ENCODE measurements around the gene SLC22A16.
A peak's percentile ranks its signal among the peaks of the same experiment; 100 is the strongest.

SLC22A16 gene, protein sequence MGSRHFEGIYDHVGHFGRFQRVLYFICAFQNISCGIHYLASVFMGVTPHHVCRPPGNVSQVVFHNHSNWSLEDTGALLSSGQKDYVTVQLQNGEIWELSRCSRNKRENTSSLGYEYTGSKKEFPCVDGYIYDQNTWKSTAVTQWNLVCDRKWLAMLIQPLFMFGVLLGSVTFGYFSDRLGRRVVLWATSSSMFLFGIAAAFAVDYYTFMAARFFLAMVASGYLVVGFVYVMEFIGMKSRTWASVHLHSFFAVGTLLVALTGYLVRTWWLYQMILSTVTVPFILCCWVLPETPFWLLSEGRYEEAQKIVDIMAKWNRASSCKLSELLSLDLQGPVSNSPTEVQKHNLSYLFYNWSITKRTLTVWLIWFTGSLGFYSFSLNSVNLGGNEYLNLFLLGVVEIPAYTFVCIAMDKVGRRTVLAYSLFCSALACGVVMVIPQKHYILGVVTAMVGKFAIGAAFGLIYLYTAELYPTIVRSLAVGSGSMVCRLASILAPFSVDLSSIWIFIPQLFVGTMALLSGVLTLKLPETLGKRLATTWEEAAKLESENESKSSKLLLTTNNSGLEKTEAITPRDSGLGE

GRCh38 chr6:110476046-110476849, at the start of gene SLC22A16:
SLC22A16 (minus strand) TSS chr6:110476613; CDS start chr6:110476574, 39 bp downstream.
- DNase-seq (ENCODE audit: low spot score) (no peak), ATAC-seq (ENCODE audit: low read depth) (peak; percentile 66; the same call in 1 of the 3 replicates)
- Histone ChIP-seq H3K27me3 (ENCODE audit: insufficient read depth, poor library complexity, severe bottlenecking) (peaks cover 23% of the 10 kb centered on the region), H3K9me3 (ENCODE audit: severe bottlenecking) (no peaks in the 10 kb centered on the region), H3K4me1 (ENCODE audit: insufficient read depth, poor library complexity, severe bottlenecking) (no peaks in the 10 kb centered on the region), H3K36me3 (ENCODE audit: low read depth) (no peaks in the 10 kb centered on the region), H3K4me3 (ENCODE audit: severe bottlenecking) (peak within 1 kb of the TSS; percentile 7), H3K27ac (ENCODE audit: poor library complexity, severe bottlenecking) (no peak within 1 kb of the TSS)
- no peak for TF ChIP-seq CTCF (IDR thresholded peaks at IDR 0.05; ENCODE audit: poor library complexity, severe bottlenecking)

- Histone ChIP-seq H3K4me3 (ENCODE audit: severe bottlenecking) (no peak overlapping the region), H3K9me3 (ENCODE audit: severe bottlenecking) (no peaks in the 10 kb centered on the region), H3K27ac (ENCODE audit: poor library complexity, severe bottlenecking) (no peak overlapping the region), H3K27me3 (ENCODE audit: insufficient read depth, poor library complexity, severe bottlenecking) (no peaks in the 10 kb centered on the region), H3K4me1 (ENCODE audit: insufficient read depth, poor library complexity, severe bottlenecking) (peaks cover 23% of the 10 kb centered on the region), H3K36me3 (ENCODE audit: low read depth) (no peaks in the 10 kb centered on the region)
- DNase-seq (ENCODE audit: low spot score) = no peak
- no peak for TF ChIP-seq CTCF (IDR thresholded peaks at IDR 0.05; ENCODE audit: poor library complexity, severe bottlenecking)
- no peak for ATAC-seq (ENCODE audit: low read depth)
These were observed 48.6 kb upstream of the SLC22A16 start for GRCh38 chr6:110525001-110525400.

- Histone ChIP-seq H3K36me3 (ENCODE audit: low read depth) (no peaks in the 10 kb centered on the region), H3K4me3 (ENCODE audit: severe bottlenecking) (no peak overlapping the region), H3K9me3 (ENCODE audit: severe bottlenecking) (no peaks in the 10 kb centered on the region), H3K4me1 (ENCODE audit: insufficient read depth, poor library complexity, severe bottlenecking) (peaks cover 16% of the 10 kb centered on the region), H3K27me3 (ENCODE audit: insufficient read depth, poor library complexity, severe bottlenecking) (no peaks in the 10 kb centered on the region), H3K27ac (ENCODE audit: poor library complexity, severe bottlenecking) (no peak overlapping the region)
- TF ChIP-seq CTCF (IDR thresholded peaks at IDR 0.05; ENCODE audit: poor library complexity, severe bottlenecking) = no peak
- ATAC-seq (ENCODE audit: low read depth) = no peak
- DNase-seq (ENCODE audit: low spot score) = no peak
These were observed 47.9 kb upstream of the SLC22A16 start for GRCh38 chr6:110524305-110524704.

- H3K4me1 ChIP-seq (ENCODE audit: insufficient read depth, poor library complexity, severe bottlenecking) = peaks cover 8% of the 10 kb centered on the region
- H3K9me3 ChIP-seq (ENCODE audit: severe bottlenecking) = no peaks in the 10 kb centered on the region
- H3K27ac ChIP-seq (ENCODE audit: poor library complexity, severe bottlenecking) = peak overlapping the region; percentile 9
- DNase-seq (ENCODE audit: low spot score) (no peak), ATAC-seq (ENCODE audit: low read depth) (no peak)
- H3K36me3 ChIP-seq (ENCODE audit: low read depth) = no peaks in the 10 kb centered on the region
- no peak for TF ChIP-seq CTCF (IDR thresholded peaks at IDR 0.05; ENCODE audit: poor library complexity, severe bottlenecking)
- H3K4me3 ChIP-seq (ENCODE audit: severe bottlenecking) = no peak overlapping the region
- H3K27me3 ChIP-seq (ENCODE audit: insufficient read depth, poor library complexity, severe bottlenecking) = no peaks in the 10 kb centered on the region
These were observed 47.1 kb upstream of the SLC22A16 start for GRCh38 chr6:110523451-110524021.
